ENCODE measurements around the gene WDR19. TPM values are rescaled to one million over a fixed set of nuclear protein-coding genes. Genes with fewer than 3 reads are reported as not detected.

The WDR19 gene
- total and polyA plus RNA-seq, 2 of the 4 experiments (the other 2 are of a cell fraction) = 16.0 to 22.6 TPM

DNA sequence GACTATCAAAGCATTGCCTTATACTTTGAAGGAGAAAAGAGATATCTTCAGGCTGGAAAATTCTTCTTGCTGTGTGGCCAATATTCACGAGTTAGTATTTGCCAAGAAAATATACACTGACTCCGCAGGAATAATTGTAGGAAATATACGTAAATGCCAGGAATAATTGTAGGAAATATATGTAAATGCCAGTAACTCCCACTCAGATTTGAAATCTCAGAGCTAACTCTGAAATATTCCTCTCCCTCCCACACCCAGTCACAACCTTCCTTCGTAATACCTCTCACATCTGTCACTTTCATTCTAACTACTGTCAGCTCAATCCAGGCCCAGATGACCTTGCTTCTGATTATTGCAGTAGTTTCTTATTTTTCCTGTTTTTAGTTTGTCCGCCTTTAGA lies 73.5 kb downstream of the WDR19 start:
- Histone ChIP-seq H3K4me2 (ENCODE audit: low read depth, low read length) (no peak overlapping the region), H4K8ac (ENCODE audit: low read depth in 2 of 2, low read length in 2 of 2) (peak overlapping the region in 1 of 2 experiments; percentile 30; a peak in 2 of 4 replicates), H2AK5ac (ENCODE audit: low read depth, low read length) (peak overlapping the region; percentile 56), H4K5ac (ENCODE audit: low read depth, low read length) (no peak overlapping the region), H4K91ac (ENCODE audit: insufficient read depth, low read depth, low read length) (no peak overlapping the region), H3K79me1 (ENCODE audit: low read depth in 1 of 2, low read length in 2 of 2) (no peaks in the 10 kb centered on the region), H2AK9ac (replicated peaks; ENCODE audit: low read depth, low read length, poor library complexity) (no peak overlapping the region), H3K9me3 (ENCODE audit: control insufficient read depth, insufficient read depth, low read length) (no peaks in the 10 kb centered on the region), H3K27ac (ENCODE audit: insufficient read depth, low read length) (no peak overlapping the region), H3K18ac (ENCODE audit: low read depth, low read length) (no peak overlapping the region), H2BK15ac (ENCODE audit: low read depth, low read length) (peak overlapping the region; percentile 89; the same call in 1 of the 3 replicates), H3K4ac (ENCODE audit: low read depth, low read length) (peak overlapping the region; percentile 72), H3K14ac (replicated peaks; ENCODE audit: low read depth, low read length) (peak overlapping the region; percentile 37; the same call in 1 of the 2 replicates), H3K56ac (ENCODE audit: extremely low read depth, insufficient read depth, low read length) (no peak overlapping the region), H3K23ac (ENCODE audit: low read depth, low read length) (0 out of 2 replicates have a peak overlapping the region, but pooled peaks have one; percentile 56), H3K27me3 (ENCODE audit: control insufficient read depth, insufficient read depth, low read length) (no peaks in the 10 kb centered on the region), H3K4me3 (ENCODE audit: insufficient read depth, low read depth, low read length) (no peak overlapping the region), H2BK5ac (ENCODE audit: low read depth, low read length, poor library complexity, severe bottlenecking) (peak overlapping the region; percentile 54), H3K4me1 (ENCODE audit: control insufficient read depth, insufficient read depth, low read length) (no peaks in the 10 kb centered on the region; the same call in 1 of the 2 replicates), H4K20me1 (ENCODE audit: insufficient read depth, low read length) (no peaks in the 10 kb centered on the region), H3K36me3 (ENCODE audit: control insufficient read depth, insufficient read depth, low read length) (no peaks in the 10 kb centered on the region), H2BK20ac (ENCODE audit: low read depth, low read length) (peak overlapping the region; percentile 64), H2BK120ac (ENCODE audit: low read depth, low read length) (peak overlapping the region; percentile 69), H3K9me1 (ENCODE audit: insufficient read depth, low read length) (0 out of 2 replicates have a peak, but pooled peaks cover 4% of the 10 kb centered on the region), H2AFZ (replicated peaks; ENCODE audit: low read length, poor library complexity) (no peak overlapping the region), H3K9ac (ENCODE audit: low read depth, low read length) (no peak overlapping the region)
- intact Hi-C loops (cut with micrococcal nuclease) (no loop called here), in situ Hi-C loops (cut with MboI; ENCODE audit: low sequenced_read_pairs) (no loop called here), dilution Hi-C loops (cut with HindIII; ENCODE audit: low sequenced_read_pairs, unreplicated experiment) (no loop called here)
- DNase-seq = no peak
- 100% methylated on average over 1 of the region's 5 CpGs; no CpG with 5 or more reads in 1 of the 2 experiments for whole genome bisulfite sequencing, 2 experiments (ENCODE audit: extremely low coverage in 2 of 2, insufficient read length in 1 of 2)
- ATAC-seq (ENCODE audit: low read depth) = no peak
- TF ChIP-seq MAFK (IDR thresholded peaks at IDR 0.05; ENCODE audit: low read depth, low read length) (no peak), CHD1 (IDR thresholded peaks at IDR 0.05; ENCODE audit: low read depth, low read length) (no peak), CEBPB (IDR thresholded peaks at IDR 0.05; ENCODE audit: low read depth, low read length) (no peak), NFE2L2 (IDR thresholded peaks at IDR 0.05; ENCODE audit: low read depth, low read length) (no peak), RAD21 (IDR thresholded peaks at IDR 0.05; ENCODE audit: low read length) (no peak), FOS (IDR thresholded peaks at IDR 0.05; ENCODE audit: low read depth, low read length) (no peak), RCOR1 (IDR thresholded peaks at IDR 0.05; ENCODE audit: insufficient replicate concordance, low read length) (no peak), MXI1 (IDR thresholded peaks at IDR 0.05; ENCODE audit: borderline replicate concordance, low read depth, low read length) (no peak), POLR2A (IDR thresholded peaks at IDR 0.05; ENCODE audit: low read depth, low read length) (no peak), RFX5 (IDR thresholded peaks at IDR 0.05; ENCODE audit: low read depth, low read length) (no peak), BHLHE40 (IDR thresholded peaks at IDR 0.05; ENCODE audit: low read depth, low read length) (no peak), MAZ (IDR thresholded peaks at IDR 0.05; ENCODE audit: borderline replicate concordance, low read depth, low read length) (no peak)
- TF ChIP-seq, protein P1, sequence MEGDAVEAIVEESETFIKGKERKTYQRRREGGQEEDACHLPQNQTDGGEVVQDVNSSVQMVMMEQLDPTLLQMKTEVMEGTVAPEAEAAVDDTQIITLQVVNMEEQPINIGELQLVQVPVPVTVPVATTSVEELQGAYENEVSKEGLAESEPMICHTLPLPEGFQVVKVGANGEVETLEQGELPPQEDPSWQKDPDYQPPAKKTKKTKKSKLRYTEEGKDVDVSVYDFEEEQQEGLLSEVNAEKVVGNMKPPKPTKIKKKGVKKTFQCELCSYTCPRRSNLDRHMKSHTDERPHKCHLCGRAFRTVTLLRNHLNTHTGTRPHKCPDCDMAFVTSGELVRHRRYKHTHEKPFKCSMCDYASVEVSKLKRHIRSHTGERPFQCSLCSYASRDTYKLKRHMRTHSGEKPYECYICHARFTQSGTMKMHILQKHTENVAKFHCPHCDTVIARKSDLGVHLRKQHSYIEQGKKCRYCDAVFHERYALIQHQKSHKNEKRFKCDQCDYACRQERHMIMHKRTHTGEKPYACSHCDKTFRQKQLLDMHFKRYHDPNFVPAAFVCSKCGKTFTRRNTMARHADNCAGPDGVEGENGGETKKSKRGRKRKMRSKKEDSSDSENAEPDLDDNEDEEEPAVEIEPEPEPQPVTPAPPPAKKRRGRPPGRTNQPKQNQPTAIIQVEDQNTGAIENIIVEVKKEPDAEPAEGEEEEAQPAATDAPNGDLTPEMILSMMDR (conservative IDR thresholded peaks at IDR 0.05; ENCODE audit: low read depth, low read length) = no peak
- TF ChIP-seq, protein P2, sequence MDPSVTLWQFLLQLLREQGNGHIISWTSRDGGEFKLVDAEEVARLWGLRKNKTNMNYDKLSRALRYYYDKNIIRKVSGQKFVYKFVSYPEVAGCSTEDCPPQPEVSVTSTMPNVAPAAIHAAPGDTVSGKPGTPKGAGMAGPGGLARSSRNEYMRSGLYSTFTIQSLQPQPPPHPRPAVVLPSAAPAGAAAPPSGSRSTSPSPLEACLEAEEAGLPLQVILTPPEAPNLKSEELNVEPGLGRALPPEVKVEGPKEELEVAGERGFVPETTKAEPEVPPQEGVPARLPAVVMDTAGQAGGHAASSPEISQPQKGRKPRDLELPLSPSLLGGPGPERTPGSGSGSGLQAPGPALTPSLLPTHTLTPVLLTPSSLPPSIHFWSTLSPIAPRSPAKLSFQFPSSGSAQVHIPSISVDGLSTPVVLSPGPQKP (IDR thresholded peaks at IDR 0.05; ENCODE audit: borderline replicate concordance, low read depth, low read length) = no peak
- TF ChIP-seq, protein P3, sequence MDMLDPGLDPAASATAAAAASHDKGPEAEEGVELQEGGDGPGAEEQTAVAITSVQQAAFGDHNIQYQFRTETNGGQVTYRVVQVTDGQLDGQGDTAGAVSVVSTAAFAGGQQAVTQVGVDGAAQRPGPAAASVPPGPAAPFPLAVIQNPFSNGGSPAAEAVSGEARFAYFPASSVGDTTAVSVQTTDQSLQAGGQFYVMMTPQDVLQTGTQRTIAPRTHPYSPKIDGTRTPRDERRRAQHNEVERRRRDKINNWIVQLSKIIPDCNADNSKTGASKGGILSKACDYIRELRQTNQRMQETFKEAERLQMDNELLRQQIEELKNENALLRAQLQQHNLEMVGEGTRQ (IDR thresholded peaks at IDR 0.05; ENCODE audit: low read depth, low read length) = no peak
- BruUV-seq (replicated peaks) = no TSS peak
- CTCF ChIA-PET = no interaction called here
- POLR2A ChIA-PET (ENCODE audit: unreplicated experiment) = no interaction called here

All from IMR-90 (cell line).